ENCODE measurements around the gene CATSPER3. TPM values are rescaled to one million over a fixed set of nuclear protein-coding genes. Genes with fewer than 3 reads are reported as not detected.

CATSPER3 gene
- total and polyA plus RNA-seq, 2 of the 13 experiments (the other 11 are each of a cell fraction or from before 2014, with no cell fraction given) = 0.33 to 0.37 TPM

- Histone ChIP-seq H3K4me3 (replicated peaks in 1 of 3; ENCODE audit: insufficient read depth in 1 of 3, low read depth in 2 of 3, low read length in 3 of 3) (no peak overlapping the region), H3K79me2 (ENCODE audit: insufficient read depth, low read length) (no peaks in the 10 kb centered on the region), H3K4me1 (ENCODE audit: insufficient read depth, low read length) (no peaks in the 10 kb centered on the region), H3K4me2 (ENCODE audit: low read depth, low read length) (no peak overlapping the region), H2AFZ (ENCODE audit: low read length) (no peak overlapping the region), H4K20me1 (ENCODE audit: insufficient read depth, low read length) (no peaks in the 10 kb centered on the region), H3K27ac (ENCODE audit: extremely low read length, insufficient read depth, low read length) (no peak overlapping the region), H3K27me3 (ENCODE audit: control insufficient read depth in 1 of 2, insufficient read depth in 2 of 2, low read length in 2 of 2) (no peaks in the 10 kb centered on the region), H3K36me3 (replicated peaks in 1 of 2; ENCODE audit: control insufficient read depth in 1 of 2, insufficient read depth in 2 of 2, low read length in 2 of 2) (no peaks in the 10 kb centered on the region), H3K9me3 (ENCODE audit: low read length) (no peaks in the 10 kb centered on the region), H3K9ac (ENCODE audit: insufficient read depth, low read depth, low read length) (no peak overlapping the region)
- no peak for DNase-seq (ENCODE audit: low spot score)
- intact Hi-C loops (cut with micrococcal nuclease; ENCODE audit: unreplicated experiment) = no loop called here
- no peak for ATAC-seq
- POLR2A ChIA-PET = no interaction called here
- BruUV-seq (replicated peaks) = no TSS peak
- in situ Hi-C loops (cut with HindIII; ENCODE audit: extremely low pct_ligation_motif_present, low pct_unique_long_range_greater_than_20kb) = no loop called here
- CTCF ChIA-PET (ENCODE audit: low intra/inter-chr PET ratio, low total read pairs) = no interaction called here
- 97% methylated on average over 2 of the region's 2 CpGs for WGBS (ENCODE audit: low lambda C conversion rate)
- no peak for FAIRE-seq
- TF ChIP-seq BORCS8-MEF2B (CRISPR knock-in tag; IDR thresholded peaks at IDR 0.05) = no peak
- no peak for TF ChIP-seq ZNF335 (CRISPR knock-in tag; IDR thresholded peaks at IDR 0.05)
- no peak for TF ChIP-seq ZIK1 (CRISPR knock-in tag; IDR thresholded peaks at IDR 0.05; ENCODE audit: borderline replicate concordance, low read depth)
- no peak for TF ChIP-seq KDM5B (CRISPR knock-in tag; IDR thresholded peaks at IDR 0.05; ENCODE audit: borderline replicate concordance)
- no peak for TF ChIP-seq ZNF503 (CRISPR knock-in tag; IDR thresholded peaks at IDR 0.05)
- no peak for TF ChIP-seq HNRNPUL1 (IDR thresholded peaks at IDR 0.05; ENCODE audit: low read depth, low read length)
- no peak for TF ChIP-seq GLI4 (CRISPR knock-in tag; IDR thresholded peaks at IDR 0.05; ENCODE audit: borderline replicate concordance)
- TF ChIP-seq ZNF264 (CRISPR knock-in tag; IDR thresholded peaks at IDR 0.05) = no peak
- TF ChIP-seq ZNF431 (CRISPR knock-in tag; IDR thresholded peaks at IDR 0.05; ENCODE audit: borderline replicate concordance, low read depth) = no peak
These were observed 27.0 kb downstream of the CATSPER3 start for GRCh38 chr5:134994560-134995156.
